Measurements from ENCODE around the gene FAAP100. TPM values are rescaled to one million over a fixed set of nuclear protein-coding genes. Genes with fewer than 3 reads are reported as not detected.

Gene FAAP100
- total and polyA plus RNA-seq, 9 donors = 0.77 to 29.1 (median 25.0) TPM

DNA sequence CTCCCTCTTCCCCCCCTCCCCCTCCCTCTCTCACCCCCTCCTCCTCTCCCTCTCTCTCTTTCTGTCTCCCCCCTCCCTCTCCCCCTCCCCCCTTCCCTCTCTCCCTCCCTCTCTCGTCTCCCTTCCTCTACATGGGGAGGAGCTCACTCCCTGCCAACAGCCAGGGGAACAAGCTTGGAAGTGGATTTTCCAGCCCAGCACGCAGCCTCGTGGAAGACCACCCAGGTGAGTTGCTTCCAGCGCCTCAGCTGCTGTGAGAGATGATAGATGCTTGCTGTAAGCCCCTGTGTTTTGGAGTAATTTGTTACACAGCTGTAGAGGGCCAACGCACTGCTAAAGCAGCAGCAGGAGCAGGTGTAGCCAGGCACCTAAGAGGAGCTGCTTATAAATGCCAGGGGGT lies 60.4 kb downstream of the FAAP100 start:
- intact Hi-C loops (cut with DNase I) = no loop called here
- Histone ChIP-seq H3K36me3 (no peaks in the 10 kb centered on the region), H3K27ac (no peak overlapping the region), H3K9me3 (no peaks in the 10 kb centered on the region), H3K4me1 (ENCODE audit: insufficient read depth) (no peaks in the 10 kb centered on the region), H3K4me3 (no peak overlapping the region), H3K27me3 (no peaks in the 10 kb centered on the region)
- no peak for DNase-seq
- TF ChIP-seq POLR2A (IDR thresholded peaks at IDR 0.05) = no peak
- TF ChIP-seq EP300 (IDR thresholded peaks at IDR 0.05) = no peak
- TF ChIP-seq CTCF (IDR thresholded peaks at IDR 0.05) = no peak
- WGBS, 3 donors = 8 to 18% (median 14%) methylated on average over 5 of the region's 5 CpGs

GRCh38 chr17:81491181-81491581 lies 61.0 kb downstream of the FAAP100 start:
- no peaks in the 10 kb centered on the region for H3K27me3 ChIP-seq
- intact Hi-C loops (cut with DNase I) = no loop called here
- no peak for DNase-seq
- TF ChIP-seq POLR2A (IDR thresholded peaks at IDR 0.05) (no peak), EP300 (IDR thresholded peaks at IDR 0.05) (no peak), CTCF (IDR thresholded peaks at IDR 0.05) (no peak)
- no peaks in the 10 kb centered on the region for H3K36me3 ChIP-seq
- no peak overlapping the region for H3K4me3 ChIP-seq
- H3K4me1 ChIP-seq (ENCODE audit: insufficient read depth) = no peaks in the 10 kb centered on the region
- H3K9me3 ChIP-seq = no peaks in the 10 kb centered on the region
- WGBS, 3 donors = 32 to 51% (median 32%) methylated on average over 5 of the region's 5 CpGs
- H3K27ac ChIP-seq = no peak overlapping the region

DNA sequence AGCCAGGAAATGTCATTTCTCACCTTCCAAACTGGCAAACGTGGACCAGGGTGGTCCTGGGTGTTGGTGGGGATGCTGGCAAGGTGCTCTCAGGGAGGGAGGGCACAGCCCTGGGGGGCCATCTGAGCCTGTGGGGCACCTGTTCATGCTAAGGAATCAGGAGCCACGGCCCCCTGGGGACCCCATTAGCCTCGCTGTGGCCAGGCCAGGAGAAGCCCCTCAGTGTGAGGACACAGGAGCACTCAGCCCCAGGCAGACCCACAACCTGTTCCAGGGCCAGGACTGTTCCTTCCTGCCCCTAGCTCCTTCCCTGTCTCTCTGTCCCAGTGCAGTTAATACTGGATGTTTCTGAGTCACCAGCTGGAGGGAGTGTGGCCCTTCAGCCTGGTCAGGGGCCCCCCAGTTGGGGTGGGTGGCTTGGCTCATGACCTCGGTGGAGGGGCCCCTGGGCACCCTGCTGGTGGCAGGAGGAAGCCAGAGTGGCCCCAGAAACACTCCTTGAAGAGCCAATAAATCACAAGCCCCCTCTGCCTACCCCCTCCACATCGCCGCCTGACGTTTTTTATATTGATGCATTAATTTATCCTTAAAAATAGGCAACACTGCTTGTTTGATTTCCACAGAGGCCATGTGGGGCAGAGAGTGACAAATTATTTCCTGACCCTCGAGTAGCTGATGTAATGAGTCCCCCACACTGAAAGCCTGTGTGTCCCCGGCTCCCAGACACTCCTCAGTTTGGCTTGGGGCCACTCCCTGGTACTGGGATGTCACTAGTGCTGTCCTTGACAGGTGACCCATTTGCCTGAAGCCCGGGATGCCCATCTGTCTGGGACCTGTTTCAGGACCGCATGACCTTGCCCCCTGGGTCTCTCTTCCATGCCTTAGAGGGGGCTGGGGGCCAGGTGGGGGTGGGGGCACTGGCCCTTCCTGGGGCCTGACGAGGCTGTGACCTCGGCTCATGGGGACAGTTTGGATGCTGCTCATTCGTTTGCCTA lies 61.9 kb downstream of the FAAP100 start:
- TF ChIP-seq POLR2A (IDR thresholded peaks at IDR 0.05) (no peak), EP300 (IDR thresholded peaks at IDR 0.05) (no peak), CTCF (IDR thresholded peaks at IDR 0.05) (no peak)
- no peaks in the 10 kb centered on the region for H3K36me3 ChIP-seq
- WGBS, 3 donors = 56 to 58% (median 57%) methylated on average over 14 of the region's 14 CpGs
- no peak for DNase-seq
- H3K27me3 ChIP-seq = no peaks in the 10 kb centered on the region
- H3K9me3 ChIP-seq = no peaks in the 10 kb centered on the region
- no peak overlapping the region for H3K4me3 ChIP-seq
- intact Hi-C loops (cut with DNase I) = loop anchor here in 2 of 4 donors (10.0 kb wide), 2 partner anchors 65 to 85 kb away; no protein-coding TSS in a partner anchor
- H3K27ac ChIP-seq = no peak overlapping the region
- H3K4me1 ChIP-seq (ENCODE audit: insufficient read depth) = no peaks in the 10 kb centered on the region

Small RNA genes within 50 kb of the gene (small RNA-seq; reads per million reads assigned to genes)
- gene RF00019 = not detected

Other genes with a start within 250 kb of the FAAP100 start
- 10 to 100 TPM in 6 of 7 donors, 1 to 10 TPM in 1; 7.6 to 31.9 (median 24.2) TPM for gene BAHCC1, start 156.9 kb downstream of the FAAP100 start, total RNA-seq
- 10 to 100 TPM in 1 of 2 donors, 1 to 10 TPM in 1; 1.9 to 16.0 TPM for gene BAHCC1, start 156.9 kb downstream of the FAAP100 start, polyA plus RNA-seq
- gene ACTG1, start 39.6 kb downstream of the FAAP100 start, total RNA-seq = 1,000 to 10,000 TPM; 3,016 to 5,681 (median 4,174) TPM
- 1,000 to 10,000 TPM; 1,825 to 3,391 TPM for gene ACTG1, start 39.6 kb downstream of the FAAP100 start, polyA plus RNA-seq
- 1 to 10 TPM; 1.8 to 6.4 (median 3.9) TPM for gene FSCN2, start 24.0 kb downstream of the FAAP100 start, total RNA-seq
- gene FSCN2, start 24.0 kb downstream of the FAAP100 start, polyA plus RNA-seq = 1 to 10 TPM in 1 of 2 donors, under 1 TPM in 1; 0.13 to 1.6 TPM
- gene NPLOC4, start 84.8 kb upstream of the FAAP100 start, total RNA-seq = 10 to 100 TPM; 24.4 to 76.0 (median 56.3) TPM
- 10 to 100 TPM; 25.4 to 84.8 TPM for gene NPLOC4, start 84.8 kb upstream of the FAAP100 start, polyA plus RNA-seq
- gene TSPAN10, start 84.8 kb upstream of the FAAP100 start, total RNA-seq = 1 to 10 TPM in 4 of 7 donors, under 1 TPM in 3; 0.73 to 3.3 (median 1.2) TPM
- 1 to 10 TPM in 1 of 2 donors, under 1 TPM in 1; 0.68 to 1.5 TPM for gene TSPAN10, start 84.8 kb upstream of the FAAP100 start, polyA plus RNA-seq
- gene PDE6G, start 104.2 kb upstream of the FAAP100 start, total RNA-seq = under 1 TPM in 1 of 7 donors, not detected in 6; 0.22 TPM
- gene PDE6G, start 104.2 kb upstream of the FAAP100 start, polyA plus RNA-seq = 1 to 10 TPM in 1 of 2 donors, under 1 TPM in 1; 0.39 to 1.3 TPM
- gene OXLD1, start 114.3 kb upstream of the FAAP100 start, total RNA-seq = 10 to 100 TPM; 14.5 to 35.7 (median 20.9) TPM
- 10 to 100 TPM in 1 of 2 donors, 1 to 10 TPM in 1; 1.7 to 32.8 TPM for gene OXLD1, start 114.3 kb upstream of the FAAP100 start, polyA plus RNA-seq
- 10 to 100 TPM in 3 of 7 donors, 1 to 10 TPM in 4; 5.1 to 17.8 (median 9.4) TPM for gene CCDC137, start 114.4 kb upstream of the FAAP100 start, total RNA-seq
- 10 to 100 TPM in 1 of 2 donors, 1 to 10 TPM in 1; 6.9 to 10.4 TPM for gene CCDC137, start 114.4 kb upstream of the FAAP100 start, polyA plus RNA-seq
- 10 to 100 TPM; 22.8 to 45.1 (median 31.1) TPM for gene ARL16, start 131.4 kb upstream of the FAAP100 start, total RNA-seq
- 10 to 100 TPM; 29.4 to 55.5 TPM for gene ARL16, start 131.4 kb upstream of the FAAP100 start, polyA plus RNA-seq
- 10 to 100 TPM; 39.1 to 91.5 (median 71.7) TPM for gene HGS, start 131.7 kb upstream of the FAAP100 start, total RNA-seq
- 10 to 100 TPM; 73.4 to 73.9 TPM for gene HGS, start 131.7 kb upstream of the FAAP100 start, polyA plus RNA-seq
- 10 to 100 TPM; 23.5 to 47.2 (median 39.5) TPM for gene MRPL12, start 151.0 kb upstream of the FAAP100 start, total RNA-seq
- 10 to 100 TPM; 12.9 to 36.8 TPM for gene MRPL12, start 151.0 kb upstream of the FAAP100 start, polyA plus RNA-seq
- 1 to 10 TPM; 2.4 to 9.8 (median 7.9) TPM for gene SLC25A10, start 159.9 kb upstream of the FAAP100 start, total RNA-seq
- gene SLC25A10, start 159.9 kb upstream of the FAAP100 start, polyA plus RNA-seq = 1 to 10 TPM in 1 of 2 donors, under 1 TPM in 1; 0.12 to 8.7 TPM

Measured in ovary (tissue), 9 donors.